Fibroblast of villous mesenchyme (primary cell): ENCODE data around the gene TRAF3. TPM values are rescaled to one million over a fixed set of nuclear protein-coding genes. Genes with fewer than 3 reads are reported as not detected.
A peak's percentile ranks its signal among the peaks of the same experiment; 100 is the strongest.
"Not testable (repeated sequence)": the region's sequence is repeated elsewhere in the genome, so short reads cannot be mapped to it uniquely, and the experiment has no call there.

Source experiments
- DNase-seq: peaks from one replicate; pipeline ENCODE4 v3.0.0-alpha.2; 2010; ENCODE audit warnings: low read depth
- H3K4me3 ChIP-seq: 2 replicates; pipeline ENCODE4 v1.5.1; 2011; ENCODE audit warnings: low read depth, mild to moderate bottlenecking, low read length
- CTCF ChIP-seq: IDR thresholded peaks from 2 replicates; pipeline ENCODE4 v1.5.1; 2012; ENCODE audit warnings: low read depth, mild to moderate bottlenecking, low read length; ENCODE audit not compliant: insufficient read depth
- total RNA-seq: library from RNA; depleted of rRNA; stranded (reverse); fragments of >200 nt; gene quantifications from 2 replicates; pipeline ENCODE4 v1.2.3, GENCODE V29; 2012

Gene TRAF3
- total RNA-seq, 1 donor, result 30.7 TPM

- DNase-seq, result peak; percentile 59
- TF ChIP-seq CTCF, result no peak
- no peak overlapping the region for H3K4me3 ChIP-seq
Measured at GRCh38 chr14:102829016-102829548, 51.8 kb downstream of the TRAF3 start.

- no peak overlapping the region for H3K4me3 ChIP-seq
- no peak for DNase-seq
Measured at GRCh38 chr14:102830474-102831045, 53.3 kb downstream of the TRAF3 start.

GRCh38 chr14:102831163-102831804 lies 54.0 kb downstream of the TRAF3 start:
- H3K4me3 ChIP-seq, result no peak overlapping the region
- no peak for DNase-seq
- no peak for TF ChIP-seq CTCF

More at GRCh38 chr14:102830474-102831045, 53.3 kb downstream of the TRAF3 start:
- no peak for TF ChIP-seq CTCF

GRCh38 chr14:102833341-102833740 lies 56.1 kb downstream of the TRAF3 start:
- no peak for TF ChIP-seq CTCF
- DNase-seq, result no peak
- no peak overlapping the region for H3K4me3 ChIP-seq

- no peak for DNase-seq
- no peak for TF ChIP-seq CTCF
Measured at GRCh38 chr14:102833991-102834390, 56.7 kb downstream of the TRAF3 start.

GRCh38 chr14:102835959-102836358 lies 58.7 kb downstream of the TRAF3 start:
- no peak overlapping the region for H3K4me3 ChIP-seq
- TF ChIP-seq CTCF, result no peak
- DNase-seq, result no peak

More at GRCh38 chr14:102833991-102834390, 56.7 kb downstream of the TRAF3 start:
- H3K4me3 ChIP-seq, result no peak overlapping the region

- DNase-seq, H3K4me3 ChIP-seq: not testable (repeated sequence)
Measured at GRCh38 chr14:102837120-102837519, 59.9 kb downstream of the TRAF3 start.
